ENCODE data around the gene TLL1.

DNA sequence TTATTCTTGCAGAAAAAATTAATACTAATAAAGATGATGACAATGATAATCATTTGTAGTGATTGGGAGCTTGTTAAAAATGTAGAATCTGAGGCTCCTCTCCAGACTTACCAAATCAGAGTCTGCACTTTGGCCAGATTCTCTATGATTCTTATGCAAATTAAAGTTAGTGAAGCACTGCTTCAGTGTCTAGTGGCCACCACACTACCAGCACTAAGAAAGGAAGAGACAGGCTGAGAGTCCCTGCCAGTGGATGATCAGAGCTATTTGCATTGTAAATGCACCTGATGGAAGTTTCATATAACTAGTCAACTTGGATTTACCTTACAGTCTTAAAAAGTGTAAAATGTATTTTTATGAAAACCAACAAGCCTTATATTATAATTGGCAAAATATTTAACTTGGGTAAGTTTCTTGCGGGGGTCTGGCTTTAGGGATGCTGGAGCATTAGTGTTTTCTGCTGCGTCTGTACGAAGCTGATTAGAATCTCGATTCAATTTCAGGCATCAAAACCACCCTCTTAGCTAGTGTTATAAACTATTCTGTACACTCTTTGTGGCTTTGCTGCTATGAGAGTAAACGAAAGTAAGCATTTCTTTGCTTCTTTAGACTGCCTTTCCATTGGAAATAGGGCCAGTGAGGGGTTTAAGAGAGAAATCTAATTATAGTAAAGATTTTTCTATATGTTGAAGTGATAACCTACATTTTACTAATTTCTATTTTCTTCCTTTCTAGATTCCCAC is 114.1 kb downstream of the TLL1 start:
- TF ChIP-seq, protein P1, sequence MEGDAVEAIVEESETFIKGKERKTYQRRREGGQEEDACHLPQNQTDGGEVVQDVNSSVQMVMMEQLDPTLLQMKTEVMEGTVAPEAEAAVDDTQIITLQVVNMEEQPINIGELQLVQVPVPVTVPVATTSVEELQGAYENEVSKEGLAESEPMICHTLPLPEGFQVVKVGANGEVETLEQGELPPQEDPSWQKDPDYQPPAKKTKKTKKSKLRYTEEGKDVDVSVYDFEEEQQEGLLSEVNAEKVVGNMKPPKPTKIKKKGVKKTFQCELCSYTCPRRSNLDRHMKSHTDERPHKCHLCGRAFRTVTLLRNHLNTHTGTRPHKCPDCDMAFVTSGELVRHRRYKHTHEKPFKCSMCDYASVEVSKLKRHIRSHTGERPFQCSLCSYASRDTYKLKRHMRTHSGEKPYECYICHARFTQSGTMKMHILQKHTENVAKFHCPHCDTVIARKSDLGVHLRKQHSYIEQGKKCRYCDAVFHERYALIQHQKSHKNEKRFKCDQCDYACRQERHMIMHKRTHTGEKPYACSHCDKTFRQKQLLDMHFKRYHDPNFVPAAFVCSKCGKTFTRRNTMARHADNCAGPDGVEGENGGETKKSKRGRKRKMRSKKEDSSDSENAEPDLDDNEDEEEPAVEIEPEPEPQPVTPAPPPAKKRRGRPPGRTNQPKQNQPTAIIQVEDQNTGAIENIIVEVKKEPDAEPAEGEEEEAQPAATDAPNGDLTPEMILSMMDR (conservative IDR thresholded peaks at IDR 0.05 in 1 of 2, IDR thresholded peaks at IDR 0.05 in 1 of 2; ENCODE audit: extremely low read depth in 1 of 2, insufficient read depth in 1 of 2, low read depth in 1 of 2, low read length in 2 of 2), result no peak
- TF ChIP-seq EZH2 (IDR thresholded peaks at IDR 0.05; ENCODE audit: borderline replicate concordance, low read length), result no peak
